Measurements from ENCODE around the gene ABI2.

GRCh38 chr2:203326356-203326755, 1.8 kb upstream of the ABI2 start:
- TF ChIP-seq CTCF (conservative IDR thresholded peaks at IDR 0.05; ENCODE audit: low read depth, low read length) (no peak), EZH2 (IDR thresholded peaks at IDR 0.05; ENCODE audit: low read length, unreplicated experiment) (no peak)

All from PC-3 (cell line).